ENCODE measurements around the gene DES. TPM values are rescaled to one million over a fixed set of nuclear protein-coding genes. Genes with fewer than 3 reads are reported as not detected.

The DES gene
- total and polyA plus RNA-seq, 9 of the 15 experiments (the other 6 are each of a cell fraction or from before 2014, with no cell fraction given), result 2.5 to 58.9 (median 21.9) TPM

DNA sequence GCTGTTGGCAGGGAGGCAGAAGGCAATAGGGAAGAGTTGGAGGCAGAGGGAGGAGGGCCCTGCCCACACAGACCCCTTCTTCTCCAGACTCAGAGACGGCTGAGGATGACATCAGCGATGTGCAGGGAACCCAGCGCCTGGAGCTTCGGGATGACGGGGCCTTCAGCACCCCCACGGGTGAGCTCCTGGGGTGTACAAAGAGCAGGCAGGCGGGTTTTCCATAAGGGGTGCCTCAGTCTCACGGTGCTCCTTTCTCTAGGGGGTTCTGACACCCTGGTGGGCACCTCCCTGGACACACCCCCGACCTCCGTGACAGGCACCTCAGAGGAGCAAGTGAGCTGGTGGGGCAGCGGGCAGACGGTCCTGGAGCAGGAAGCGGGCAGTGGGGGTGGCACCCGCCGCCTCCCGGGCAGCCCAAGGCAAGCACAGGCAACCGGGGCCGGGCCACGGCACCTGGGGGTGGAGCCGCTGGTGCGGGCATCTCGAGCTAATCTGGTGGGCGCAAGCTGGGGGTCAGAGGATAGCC, 26.5 kb downstream of the DES start:
- no peaks in the 10 kb centered on the region for H3K9me1 ChIP-seq (ENCODE audit: control insufficient read depth, insufficient read depth, low read length)
- BruUV-seq (replicated peaks), result no TSS peak
- TF ChIP-seq RBFOX2 (IDR thresholded peaks at IDR 0.05; ENCODE audit: low read depth, low read length) (0 out of 2 replicates have a peak, but pooled peaks have one; percentile 30), HOXB6 (CRISPR knock-in tag; IDR thresholded peaks at IDR 0.05; ENCODE audit: borderline replicate concordance) (no peak)
- H3K79me2 ChIP-seq (ENCODE audit: control insufficient read depth, insufficient read depth, low read length), result no peaks in the 10 kb centered on the region
- peaks cover 7 to 43% of the 10 kb centered on the region in 2 experiments; a peak in 4 of 5 replicates for H3K4me1 ChIP-seq (replicated peaks in 1 of 2; ENCODE audit: control insufficient read depth in 2 of 2, insufficient read depth in 2 of 2, low read length in 2 of 2)
- DNase-seq (ENCODE audit: extremely low read depth in 1 of 4, low spot score in 3 of 4) (no peak), ATAC-seq (no peak), FAIRE-seq (no peak)
- H3K27ac ChIP-seq (ENCODE audit: extremely low read depth, low read depth, low read length), result no peak overlapping the region
- no peak overlapping the region for H3K4me3 ChIP-seq
- whole genome bisulfite sequencing (ENCODE audit: insufficient coverage, low coverage, missing lambda C conversion rate), result 59% methylated on average over 22 of the region's 23 CpGs
- ChIA-PET CTCF (ENCODE audit: low intra/inter-chr PET ratio) (no interaction called here), POLR2A (no interaction called here)
- in situ Hi-C loops (cut with MboI), result no loop called here
- no peaks in the 10 kb centered on the region for H3K27me3 ChIP-seq (ENCODE audit: control insufficient read depth in 2 of 2, insufficient read depth in 2 of 2, low read length in 2 of 2)
- no peaks in the 10 kb centered on the region for H4K20me1 ChIP-seq (replicated peaks; ENCODE audit: control insufficient read depth, insufficient read depth, low read length)
- no peak overlapping the region for H3K4me2 ChIP-seq (ENCODE audit: insufficient read depth, low read length)
- intact Hi-C loops (cut with micrococcal nuclease), result no loop called here
- H3K36me3 ChIP-seq (ENCODE audit: control insufficient read depth, insufficient read depth, low read length), result no peaks in the 10 kb centered on the region
- H3K9ac ChIP-seq (ENCODE audit: insufficient read depth in 1 of 2, low read depth in 2 of 2, low read length in 2 of 2), result no peak overlapping the region; a peak in 1 of 4 replicates
- H2AFZ ChIP-seq (ENCODE audit: low read depth, low read length), result no peak overlapping the region
- no peaks in the 10 kb centered on the region for H3K9me3 ChIP-seq (replicated peaks; ENCODE audit: control insufficient read depth, insufficient read depth, low read depth, low read length)

GRCh38 chr2:219445220-219445640, 27.1 kb downstream of the DES start:
- in situ Hi-C loops (cut with MboI), result no loop called here
- H3K4me1 ChIP-seq (replicated peaks in 1 of 2; ENCODE audit: control insufficient read depth in 2 of 2, insufficient read depth in 2 of 2, low read length in 2 of 2), result peaks cover 7 to 43% of the 10 kb centered on the region in 2 experiments; a peak in 4 of 5 replicates
- H3K27ac ChIP-seq (ENCODE audit: extremely low read depth, low read depth, low read length), result no peak overlapping the region
- DNase-seq (ENCODE audit: extremely low read depth in 1 of 4, low spot score in 3 of 4), result no peak
- peak overlapping the region in 1 of 2 experiments; percentile 35; a peak in 2 of 4 replicates for H3K9ac ChIP-seq (ENCODE audit: insufficient read depth in 1 of 2, low read depth in 2 of 2, low read length in 2 of 2)
- H3K9me3 ChIP-seq (replicated peaks; ENCODE audit: control insufficient read depth, insufficient read depth, low read depth, low read length), result no peaks in the 10 kb centered on the region
- ChIA-PET CTCF (ENCODE audit: low intra/inter-chr PET ratio) (no interaction called here), POLR2A (no interaction called here)
- no peak for FAIRE-seq
- WGBS (ENCODE audit: insufficient coverage, low coverage, missing lambda C conversion rate), result 24% methylated on average over 5 of the region's 5 CpGs
- TF ChIP-seq ARHGAP35 (IDR thresholded peaks at IDR 0.05; ENCODE audit: partially characterized antibody) (no peak), STAT5B (CRISPR knock-in tag; IDR thresholded peaks at IDR 0.05) (no peak), NBN (IDR thresholded peaks at IDR 0.05; ENCODE audit: low read depth) (no peak), IFI16 (CRISPR knock-in tag; IDR thresholded peaks at IDR 0.05) (no peak), RBM22 (IDR thresholded peaks at IDR 0.05; ENCODE audit: low read depth, low read length, poor library complexity, severe bottlenecking) (no peak), TSC22D4 (tag; IDR thresholded peaks at IDR 0.05) (no peak), ZNF778 (CRISPR knock-in tag; IDR thresholded peaks at IDR 0.05) (no peak), NFRKB (IDR thresholded peaks at IDR 0.05; ENCODE audit: low read depth) (no peak), SAFB (IDR thresholded peaks at IDR 0.05; ENCODE audit: borderline replicate concordance, low read depth, low read length) (no peak)
- TF ChIP-seq, protein P1, sequence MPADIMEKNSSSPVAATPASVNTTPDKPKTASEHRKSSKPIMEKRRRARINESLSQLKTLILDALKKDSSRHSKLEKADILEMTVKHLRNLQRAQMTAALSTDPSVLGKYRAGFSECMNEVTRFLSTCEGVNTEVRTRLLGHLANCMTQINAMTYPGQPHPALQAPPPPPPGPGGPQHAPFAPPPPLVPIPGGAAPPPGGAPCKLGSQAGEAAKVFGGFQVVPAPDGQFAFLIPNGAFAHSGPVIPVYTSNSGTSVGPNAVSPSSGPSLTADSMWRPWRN (IDR thresholded peaks at IDR 0.05; ENCODE audit: low read depth), result no peak
- H3K4me3 ChIP-seq, result no peak overlapping the region
- H4K20me1 ChIP-seq (replicated peaks; ENCODE audit: control insufficient read depth, insufficient read depth, low read length), result no peaks in the 10 kb centered on the region
- no peaks in the 10 kb centered on the region for H3K36me3 ChIP-seq (ENCODE audit: control insufficient read depth, insufficient read depth, low read length)
- no TSS peak for BruUV-seq (replicated peaks)
- no peak overlapping the region for H2AFZ ChIP-seq (ENCODE audit: low read depth, low read length)
- ATAC-seq, result no peak
- no peaks in the 10 kb centered on the region for H3K27me3 ChIP-seq (ENCODE audit: control insufficient read depth in 2 of 2, insufficient read depth in 2 of 2, low read length in 2 of 2)
- intact Hi-C loops (cut with micrococcal nuclease), result no loop called here
- no peak overlapping the region for H3K4me2 ChIP-seq (ENCODE audit: insufficient read depth, low read length)
- no peaks in the 10 kb centered on the region for H3K9me1 ChIP-seq (ENCODE audit: control insufficient read depth, insufficient read depth, low read length)
- no peaks in the 10 kb centered on the region for H3K79me2 ChIP-seq (ENCODE audit: control insufficient read depth, insufficient read depth, low read length)

Measured in K562 (cell line).